ENCODE data around the gene STPG1.

STPG1 gene

DNA sequence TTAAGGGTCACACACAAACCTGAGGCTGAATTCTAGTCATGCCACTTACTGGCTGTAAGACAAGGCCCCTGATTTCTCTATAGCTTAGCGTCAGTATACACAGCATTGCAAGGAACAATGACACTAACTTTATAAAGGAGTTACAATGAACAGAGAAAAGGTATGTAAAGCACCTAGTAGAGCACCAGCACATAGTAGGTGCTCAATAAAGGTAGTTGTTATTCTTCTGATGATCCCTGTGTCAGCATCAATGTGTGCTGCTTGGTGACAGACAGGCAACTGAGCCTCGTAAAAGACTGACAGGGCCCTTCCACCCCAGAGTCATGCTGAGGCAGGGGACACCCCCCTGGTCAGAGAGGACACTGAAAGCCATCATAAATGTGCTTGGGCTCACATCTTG lies 51.2 kb downstream of the STPG1 start:
- H3K27me3 ChIP-seq = no peaks in the 10 kb centered on the region
- TF ChIP-seq, protein P1, sequence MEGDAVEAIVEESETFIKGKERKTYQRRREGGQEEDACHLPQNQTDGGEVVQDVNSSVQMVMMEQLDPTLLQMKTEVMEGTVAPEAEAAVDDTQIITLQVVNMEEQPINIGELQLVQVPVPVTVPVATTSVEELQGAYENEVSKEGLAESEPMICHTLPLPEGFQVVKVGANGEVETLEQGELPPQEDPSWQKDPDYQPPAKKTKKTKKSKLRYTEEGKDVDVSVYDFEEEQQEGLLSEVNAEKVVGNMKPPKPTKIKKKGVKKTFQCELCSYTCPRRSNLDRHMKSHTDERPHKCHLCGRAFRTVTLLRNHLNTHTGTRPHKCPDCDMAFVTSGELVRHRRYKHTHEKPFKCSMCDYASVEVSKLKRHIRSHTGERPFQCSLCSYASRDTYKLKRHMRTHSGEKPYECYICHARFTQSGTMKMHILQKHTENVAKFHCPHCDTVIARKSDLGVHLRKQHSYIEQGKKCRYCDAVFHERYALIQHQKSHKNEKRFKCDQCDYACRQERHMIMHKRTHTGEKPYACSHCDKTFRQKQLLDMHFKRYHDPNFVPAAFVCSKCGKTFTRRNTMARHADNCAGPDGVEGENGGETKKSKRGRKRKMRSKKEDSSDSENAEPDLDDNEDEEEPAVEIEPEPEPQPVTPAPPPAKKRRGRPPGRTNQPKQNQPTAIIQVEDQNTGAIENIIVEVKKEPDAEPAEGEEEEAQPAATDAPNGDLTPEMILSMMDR (IDR thresholded peaks at IDR 0.05) = no peak
- intact Hi-C loops (cut with DNase I; ENCODE audit: low total_unique reads) = no loop called here
- H3K27ac ChIP-seq = no peak overlapping the region
- H3K36me3 ChIP-seq = peaks cover 0 to 13% (median 0%) of the 10 kb centered on the region in 3 donors
- no peak overlapping the region for H3K4me3 ChIP-seq
- no peaks in the 10 kb centered on the region for H3K4me1 ChIP-seq
- H3K9me3 ChIP-seq = no peaks in the 10 kb centered on the region
- DNase-seq = no peak

DNA sequence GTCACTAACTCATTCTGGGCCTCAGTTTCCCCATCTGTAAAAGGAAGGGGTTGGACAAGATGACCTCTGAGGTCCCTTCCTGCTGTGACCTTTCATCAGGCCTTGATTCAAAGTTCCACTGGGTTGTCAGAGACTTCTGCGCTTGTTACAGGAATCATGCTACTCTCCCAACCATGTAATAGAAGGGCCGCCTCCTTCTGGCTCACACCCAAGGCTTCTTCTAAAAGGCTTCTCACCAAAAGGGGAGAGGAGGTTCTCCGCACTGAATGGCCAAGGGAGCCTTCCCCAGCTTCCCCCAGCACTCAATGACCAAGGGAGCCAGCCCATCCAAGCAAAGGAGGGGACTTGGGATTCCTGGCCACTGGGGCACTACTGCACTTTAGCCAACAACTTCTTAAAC lies 51.8 kb downstream of the STPG1 start:
- H3K9me3 ChIP-seq = no peaks in the 10 kb centered on the region
- no peak overlapping the region for H3K27ac ChIP-seq
- H3K4me1 ChIP-seq = no peaks in the 10 kb centered on the region
- no peak overlapping the region for H3K4me3 ChIP-seq
- TF ChIP-seq, protein P1 (IDR thresholded peaks at IDR 0.05) = no peak
- intact Hi-C loops (cut with DNase I; ENCODE audit: low total_unique reads) = no loop called here
- peaks cover 0 to 17% (median 0%) of the 10 kb centered on the region in 3 donors for H3K36me3 ChIP-seq
- no peak for DNase-seq
- H3K27me3 ChIP-seq = no peaks in the 10 kb centered on the region

DNA sequence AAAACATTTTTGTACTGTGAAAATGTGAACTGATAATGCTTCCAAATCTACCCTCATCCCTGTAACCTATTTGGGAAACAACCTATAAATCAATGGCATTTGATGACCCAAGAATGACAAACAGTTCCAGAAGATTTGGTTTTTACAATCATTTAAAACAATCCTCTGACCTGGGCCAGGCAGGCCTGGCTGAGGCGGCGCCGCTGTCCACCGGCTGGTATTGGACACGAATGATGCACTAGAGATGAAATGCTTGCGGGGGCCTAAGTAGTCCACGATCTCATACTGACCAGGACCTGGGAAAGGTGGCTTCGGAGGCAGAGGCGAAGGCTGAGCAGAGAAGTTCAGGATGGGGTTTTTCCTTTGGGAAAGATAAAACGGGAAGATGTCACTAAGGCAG lies 52.9 kb downstream of the STPG1 start:
- Histone ChIP-seq H3K4me1 (no peaks in the 10 kb centered on the region), H3K4me3 (no peak overlapping the region), H3K36me3 (peaks cover 0 to 17% (median 0%) of the 10 kb centered on the region in 3 donors), H3K27ac (no peak overlapping the region), H3K27me3 (no peaks in the 10 kb centered on the region), H3K9me3 (no peaks in the 10 kb centered on the region)
- DNase-seq = no peak
- intact Hi-C loops (cut with DNase I; ENCODE audit: low total_unique reads) = no loop called here
- TF ChIP-seq, protein P1 (IDR thresholded peaks at IDR 0.05) = no peak

DNA sequence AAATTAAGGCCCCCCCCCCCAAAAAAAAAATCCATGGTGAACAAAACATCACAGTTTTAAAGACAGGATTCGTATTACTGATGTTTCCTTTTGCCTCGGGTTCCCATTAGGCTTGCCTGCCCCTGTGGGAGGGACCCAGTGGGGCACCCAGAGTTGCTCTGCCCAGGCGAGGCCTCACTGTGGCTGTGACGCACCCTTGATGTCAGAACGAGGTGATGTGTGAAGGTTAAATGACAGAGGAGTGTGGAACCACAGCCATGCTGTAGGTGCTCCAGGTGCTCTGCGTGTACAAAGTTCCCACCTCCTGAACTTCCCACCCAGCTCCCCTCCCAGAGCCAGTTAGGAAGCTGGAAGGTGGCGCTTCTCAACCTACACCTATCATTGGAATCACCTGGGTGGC lies 56.5 kb downstream of the STPG1 start:
- Histone ChIP-seq H3K9me3 (no peaks in the 10 kb centered on the region), H3K27me3 (no peaks in the 10 kb centered on the region), H3K27ac (no peak overlapping the region), H3K4me1 (no peaks in the 10 kb centered on the region), H3K36me3 (peaks cover 0 to 17% (median 0%) of the 10 kb centered on the region in 3 donors), H3K4me3 (no peak overlapping the region)
- intact Hi-C loops (cut with DNase I; ENCODE audit: low total_unique reads) = no loop called here
- TF ChIP-seq, protein P1 (IDR thresholded peaks at IDR 0.05) = no peak
- no peak for DNase-seq

DNA sequence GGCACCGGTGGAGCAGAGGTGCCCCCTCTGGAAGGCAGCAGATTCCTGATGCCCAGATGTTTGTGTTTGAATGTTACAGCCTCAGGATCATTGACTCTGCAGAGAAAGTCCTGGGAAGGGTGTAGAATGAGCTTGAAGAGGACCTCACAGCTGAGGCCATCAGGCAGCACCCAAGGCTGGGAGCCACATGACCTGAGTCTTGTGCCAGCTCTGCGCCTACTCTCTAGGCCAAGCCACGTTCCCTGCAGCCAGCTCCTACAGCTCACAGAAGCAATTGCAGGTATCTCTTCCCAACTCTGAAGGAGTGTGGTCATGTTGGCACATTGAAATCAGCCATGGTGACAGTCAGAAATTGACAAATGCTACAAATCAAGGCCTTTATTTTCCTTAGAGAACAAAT lies 58.1 kb downstream of the STPG1 start:
- no peaks in the 10 kb centered on the region for H3K9me3 ChIP-seq
- DNase-seq = no peak
- H3K4me3 ChIP-seq = no peak overlapping the region
- H3K4me1 ChIP-seq = no peaks in the 10 kb centered on the region
- TF ChIP-seq, protein P1 (IDR thresholded peaks at IDR 0.05) = no peak
- intact Hi-C loops (cut with DNase I; ENCODE audit: low total_unique reads) = no loop called here
- H3K27ac ChIP-seq = no peak overlapping the region
- no peaks in the 10 kb centered on the region for H3K27me3 ChIP-seq
- H3K36me3 ChIP-seq = peaks cover 0 to 17% (median 0%) of the 10 kb centered on the region in 3 donors

DNA sequence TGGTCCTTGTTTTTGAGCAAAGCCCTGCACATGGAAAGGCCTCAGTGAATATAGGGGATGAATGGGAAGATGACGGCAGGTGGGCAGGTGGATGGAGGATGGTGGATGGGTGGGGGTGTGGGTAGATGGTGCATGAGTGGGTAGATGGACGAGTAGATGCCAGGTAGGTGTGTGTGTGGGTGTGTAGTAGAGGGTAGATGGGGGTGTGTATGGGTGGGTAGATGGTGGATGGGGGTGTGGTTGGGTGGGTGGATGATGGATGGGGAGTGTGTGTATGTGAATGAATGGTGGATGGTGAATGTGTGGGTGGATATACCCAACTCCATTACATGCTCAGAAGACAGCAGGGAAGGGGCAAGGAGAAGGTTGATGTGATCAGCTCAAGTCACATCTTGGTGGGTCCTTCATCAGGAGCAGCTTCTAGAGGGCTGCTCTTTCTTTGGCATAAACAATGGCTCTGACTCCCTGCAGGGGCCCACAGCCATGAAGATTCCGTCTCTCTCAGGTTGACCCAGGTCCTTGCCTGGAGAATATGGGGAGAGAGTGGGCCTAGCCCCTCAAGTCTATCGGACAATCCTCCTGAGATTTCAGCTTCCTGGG lies 60.2 kb downstream of the STPG1 start:
- intact Hi-C loops (cut with DNase I; ENCODE audit: low total_unique reads) = no loop called here
- DNase-seq = no peak
- Histone ChIP-seq H3K27me3 (no peaks in the 10 kb centered on the region), H3K36me3 (peaks cover 0 to 11% (median 0%) of the 10 kb centered on the region in 3 donors), H3K4me3 (no peak overlapping the region), H3K27ac (no peak overlapping the region), H3K9me3 (no peaks in the 10 kb centered on the region), H3K4me1 (no peaks in the 10 kb centered on the region)
- TF ChIP-seq, protein P1 (IDR thresholded peaks at IDR 0.05) = no peak

Data from tibial artery (tissue), 4 donors.